OCI-M1 (cell line): Measurements from ENCODE around the gene ST6GAL1.
"Not testable (repeated sequence)": the region's sequence is repeated elsewhere in the genome, so short reads cannot be mapped to it uniquely, and the experiment has no call there.

Experiments
- DNase-seq: peaks from one replicate; lab custom pipeline; 2025; lab: John Stamatoyannopoulos, UW

Gene ST6GAL1

DNA sequence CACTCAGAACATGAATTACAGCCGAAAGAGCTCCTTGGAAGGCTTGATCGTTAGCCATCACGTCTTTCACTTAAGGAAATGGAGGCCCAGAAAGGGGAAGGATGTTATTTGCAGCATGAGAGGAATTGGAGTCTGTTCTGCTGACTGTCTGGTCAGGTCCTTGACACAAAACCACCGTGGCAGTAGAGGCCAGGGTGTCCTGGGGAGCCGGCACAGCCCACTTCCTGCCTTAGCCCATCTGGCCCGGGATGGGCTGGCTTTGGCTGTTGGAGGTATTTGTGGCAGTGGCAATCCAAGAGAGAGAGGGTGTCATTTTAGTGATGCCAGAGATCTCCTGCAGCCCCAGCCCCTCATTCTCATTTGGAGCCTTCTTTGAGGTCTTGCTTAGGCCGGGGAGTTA, 37.4 kb downstream of the ST6GAL1 start:
- no peak for DNase-seq

DNA sequence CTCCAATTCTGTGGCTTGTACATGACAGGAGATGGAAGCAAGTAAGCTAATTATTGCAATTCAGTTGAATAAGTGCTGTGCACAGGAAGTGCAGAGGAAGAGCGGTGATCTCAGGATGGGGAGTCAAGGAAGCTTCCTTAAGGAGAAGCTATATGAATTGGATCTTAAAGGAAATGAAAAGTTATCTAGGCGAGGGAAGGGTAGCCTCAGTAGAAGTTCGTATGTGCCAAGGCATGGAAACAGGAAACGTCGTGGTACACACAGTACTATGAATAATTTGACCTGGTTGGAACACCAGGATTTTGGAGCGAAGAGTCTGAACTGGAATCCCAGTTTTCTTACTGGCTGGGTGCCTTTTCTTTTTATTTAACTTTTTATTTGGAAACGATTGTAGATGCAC, 39.3 kb downstream of the ST6GAL1 start:
- no peak for DNase-seq

DNA sequence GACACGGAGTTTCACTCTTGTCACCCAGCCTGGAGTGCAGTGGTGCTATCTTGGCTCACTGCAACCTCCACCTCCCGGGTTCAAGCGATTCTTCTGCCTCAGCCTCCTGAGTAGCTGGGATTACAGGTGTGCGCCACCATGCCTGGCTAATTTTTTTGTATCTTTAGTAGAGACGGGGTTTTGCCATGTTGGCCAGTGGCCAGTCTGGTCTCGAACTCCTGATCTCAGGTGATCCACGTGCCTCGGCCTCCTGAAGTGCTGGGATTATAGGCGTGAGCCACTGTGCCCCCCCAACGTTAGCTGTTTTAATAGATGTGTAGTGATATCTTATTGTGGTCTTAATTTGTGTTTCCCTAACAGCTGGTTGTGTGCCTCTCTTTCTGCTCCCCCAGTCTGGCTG, 40.8 kb downstream of the ST6GAL1 start:
- not testable (repeated sequence) for DNase-seq

DNA sequence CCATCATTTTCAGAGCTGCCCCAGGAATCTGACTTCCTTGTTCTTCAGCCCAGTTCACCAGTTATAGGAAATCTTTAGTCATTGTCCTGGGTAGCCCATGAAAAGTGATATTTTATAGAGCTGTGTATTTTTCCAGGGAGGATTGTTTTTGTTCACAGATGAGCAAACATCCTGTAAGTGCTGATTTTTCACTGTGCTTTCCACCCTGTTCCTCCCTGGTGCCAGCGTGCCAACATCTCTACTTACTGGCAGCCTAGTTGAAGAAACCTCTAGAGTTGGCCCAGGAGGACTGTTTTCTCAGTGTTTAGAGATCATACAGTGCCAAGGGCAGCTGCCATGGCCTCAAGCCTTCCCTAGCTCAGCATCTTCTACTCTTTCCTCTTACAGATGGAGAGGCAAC, 41.3 kb downstream of the ST6GAL1 start:
- DNase-seq, result no peak

DNA sequence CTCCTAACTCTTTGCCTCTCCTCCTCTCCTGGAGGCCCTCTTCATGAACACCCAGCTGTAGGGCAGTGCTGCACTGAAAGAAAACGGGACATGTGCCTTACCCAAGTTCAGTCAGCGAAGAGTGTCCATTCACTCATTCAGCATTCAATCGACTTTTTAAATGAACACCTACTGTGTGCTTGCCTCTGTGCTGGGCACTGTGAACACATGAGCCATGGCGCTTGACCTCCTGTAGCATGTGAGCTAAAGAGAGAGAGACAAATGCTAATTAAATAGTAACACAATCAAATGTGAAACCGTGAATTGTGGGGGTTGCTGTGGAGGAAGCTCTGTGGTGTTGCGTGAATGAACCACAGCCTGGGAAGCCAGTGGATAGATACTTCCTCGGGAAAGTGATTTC, 43.4 kb downstream of the ST6GAL1 start:
- no peak for DNase-seq

DNA sequence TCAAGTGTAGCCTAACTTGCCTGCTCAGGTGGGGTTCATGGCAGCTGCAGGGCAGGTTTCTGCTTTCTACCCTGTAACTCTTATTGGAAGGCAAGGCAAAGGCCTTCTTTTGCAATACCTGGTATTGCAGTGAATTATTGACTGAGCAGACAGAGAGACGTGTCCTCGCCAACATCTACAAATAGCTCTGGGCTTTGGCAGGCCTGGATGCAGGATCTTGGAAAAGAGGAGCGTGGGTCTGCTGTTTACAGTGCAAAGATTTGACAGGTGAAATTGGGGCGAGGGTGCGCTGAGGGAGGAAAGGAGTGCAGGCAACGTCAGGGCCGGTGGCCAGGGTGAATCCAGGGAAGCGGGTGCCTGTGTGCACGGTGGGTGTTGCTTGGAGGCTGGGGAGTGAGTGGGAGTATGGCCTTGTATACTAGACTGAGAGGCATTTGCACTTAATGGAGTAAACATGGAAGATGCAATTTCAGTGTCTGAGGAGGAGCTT, 44.5 kb downstream of the ST6GAL1 start:
- no peak for DNase-seq

DNA sequence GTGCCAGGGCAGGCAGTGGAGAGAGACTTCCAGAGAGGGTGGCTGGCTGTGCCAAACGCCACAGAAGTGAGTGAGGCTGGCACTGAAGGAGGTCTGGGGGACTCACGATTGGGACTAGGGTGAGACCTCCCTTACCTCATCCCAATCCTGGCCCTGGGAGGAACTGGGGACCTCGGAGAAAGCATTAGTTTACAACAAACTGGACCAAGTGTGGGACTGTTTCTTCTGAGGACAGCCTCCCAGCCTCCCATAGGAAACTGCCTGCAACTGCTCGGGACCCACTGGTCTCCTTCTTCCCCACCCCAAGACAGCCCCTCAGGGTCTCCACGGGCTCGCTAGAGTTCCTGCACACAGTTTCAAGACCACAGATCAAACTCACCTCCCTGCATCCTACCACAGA, 45.4 kb downstream of the ST6GAL1 start:
- no peak for DNase-seq

DNA sequence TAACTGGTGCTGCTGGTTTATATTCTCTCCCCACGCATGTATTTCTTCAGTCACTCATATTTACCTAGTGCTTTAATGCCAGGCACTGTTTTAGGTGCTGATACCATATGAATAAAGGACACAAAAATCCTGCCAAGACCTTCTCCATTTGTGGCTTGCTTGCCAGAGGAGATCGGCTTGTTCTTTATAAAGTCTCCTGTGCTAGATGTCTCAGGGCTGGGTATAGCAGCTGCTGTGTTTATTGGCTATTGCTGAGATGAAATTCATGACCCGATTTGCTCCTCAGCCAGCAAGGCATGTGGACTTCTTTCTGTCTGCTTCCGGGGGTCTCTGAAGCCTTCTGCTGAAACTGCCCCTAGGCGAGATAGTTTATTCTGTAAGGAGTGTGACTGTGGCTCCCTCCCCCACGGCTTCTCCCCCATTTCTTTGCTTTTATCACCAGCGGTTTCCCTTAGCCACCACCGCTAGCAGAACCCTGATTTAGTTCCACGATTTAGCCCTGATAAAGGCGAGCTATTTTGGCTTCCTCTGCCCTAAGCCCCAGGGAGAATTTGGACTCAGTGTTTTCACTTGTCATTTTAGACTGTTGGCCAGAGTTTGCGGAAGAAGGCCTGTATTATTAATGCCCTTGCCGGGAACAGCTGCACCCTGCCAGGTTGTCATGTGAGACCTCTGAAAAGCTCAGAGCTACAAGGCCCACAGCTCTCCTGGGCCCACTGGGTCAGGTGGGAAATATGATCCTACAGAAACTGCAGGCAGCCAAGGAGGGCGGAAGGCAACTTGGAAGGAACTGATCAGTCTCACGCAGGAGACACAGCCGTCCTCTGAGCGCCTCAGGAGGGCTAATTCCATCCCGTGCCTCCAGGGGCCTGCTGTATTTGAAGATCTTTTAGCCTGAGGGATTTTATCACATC, 46.8 kb downstream of the ST6GAL1 start:
- peak; percentile 60 for DNase-seq

DNA sequence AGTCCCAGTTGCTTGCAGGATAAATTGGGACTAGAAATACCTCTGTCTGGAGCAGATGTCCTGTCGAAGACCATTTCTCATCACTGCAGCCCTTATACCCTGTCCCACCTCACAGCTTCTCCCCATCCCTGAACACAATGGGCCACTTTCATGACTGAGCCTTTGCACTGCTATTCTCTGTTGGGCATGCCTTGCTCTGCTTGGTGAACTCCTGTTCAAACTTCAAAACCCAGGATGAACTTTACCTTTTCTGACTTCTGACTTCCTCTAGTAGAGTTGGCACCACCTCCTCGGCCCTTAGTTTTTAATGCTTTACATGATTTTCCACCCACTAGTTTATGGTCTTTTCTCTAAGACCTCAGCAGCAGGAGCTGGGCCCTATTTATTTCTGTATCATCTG, 48.4 kb downstream of the ST6GAL1 start:
- no peak for DNase-seq

DNA sequence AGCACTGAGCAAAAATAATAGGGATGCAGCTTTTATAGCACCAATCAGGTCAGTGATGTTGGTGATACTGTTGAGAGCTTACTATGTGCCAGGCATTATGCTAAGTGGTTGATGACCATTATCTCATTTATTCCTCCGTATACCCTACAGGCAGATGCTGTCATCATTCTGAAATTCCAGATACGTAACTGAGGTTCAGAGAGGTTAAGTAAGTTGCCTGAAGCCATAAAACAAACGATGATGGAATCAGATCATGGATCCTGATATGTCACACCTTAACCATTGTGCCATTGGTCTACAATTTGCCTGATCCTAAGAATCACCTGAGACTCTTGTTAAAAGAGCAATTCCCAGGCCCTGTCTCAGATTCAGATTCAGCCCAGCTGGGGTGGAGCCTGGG, 49.5 kb downstream of the ST6GAL1 start:
- DNase-seq, result no peak

DNA sequence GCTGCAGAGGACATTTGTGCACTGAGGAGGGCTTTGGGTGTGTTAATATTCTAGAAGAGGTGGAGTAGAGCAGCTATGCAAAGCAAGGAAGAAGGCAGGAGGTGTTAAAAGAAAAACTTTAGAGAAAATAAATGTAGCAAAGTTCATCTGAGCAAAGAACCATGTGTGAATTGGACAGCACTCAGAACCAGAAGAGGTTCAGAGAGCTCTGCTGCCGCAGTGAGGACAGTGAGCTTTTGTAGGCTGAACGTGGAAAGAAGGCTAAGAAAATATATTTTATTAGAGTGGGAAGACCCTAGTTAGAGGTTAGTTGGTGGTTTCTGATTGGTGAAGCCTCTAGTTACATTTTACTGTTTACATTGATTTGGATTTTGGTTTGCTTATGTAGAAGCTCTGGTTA, 50.7 kb downstream of the ST6GAL1 start:
- no peak for DNase-seq

DNA sequence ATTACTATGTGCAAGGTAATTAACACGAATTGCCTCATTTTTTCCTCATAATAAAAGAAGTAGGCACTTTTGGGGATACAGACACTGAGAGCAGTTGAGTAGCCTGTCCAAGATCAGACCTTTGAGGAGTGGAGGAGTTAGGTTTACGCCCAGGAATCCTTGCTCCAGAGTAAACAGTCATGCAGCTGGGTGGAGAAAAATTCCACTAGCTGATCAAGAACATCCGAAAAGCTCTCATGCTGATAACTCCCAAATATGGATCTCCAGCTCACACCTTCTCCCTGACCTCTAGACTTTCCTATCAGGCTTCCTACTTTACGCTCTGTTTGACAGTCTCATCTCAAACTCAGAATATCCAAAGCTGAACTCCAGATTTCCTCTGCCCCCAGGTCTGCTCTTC, 53.3 kb downstream of the ST6GAL1 start:
- DNase-seq, result no peak

DNA sequence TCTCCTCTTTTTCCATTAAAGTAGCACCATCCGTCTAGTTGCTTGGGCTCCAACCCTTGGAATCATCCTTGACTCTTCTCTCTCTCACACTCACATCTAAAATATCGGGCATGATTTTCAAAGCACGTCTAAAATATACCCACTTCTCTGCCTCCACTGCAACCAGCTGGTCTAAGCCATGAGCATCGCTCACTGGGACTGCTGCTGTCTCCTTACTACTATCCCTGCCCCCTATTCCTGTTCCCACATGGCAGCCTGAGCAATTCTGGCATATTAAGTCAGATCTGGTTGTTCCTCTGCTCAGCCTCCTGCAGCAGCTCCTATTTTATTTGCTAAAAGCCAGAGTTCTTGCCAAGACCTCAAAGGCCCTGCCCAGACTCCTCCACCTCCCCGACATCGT, 53.7 kb downstream of the ST6GAL1 start:
- DNase-seq, result no peak

DNA sequence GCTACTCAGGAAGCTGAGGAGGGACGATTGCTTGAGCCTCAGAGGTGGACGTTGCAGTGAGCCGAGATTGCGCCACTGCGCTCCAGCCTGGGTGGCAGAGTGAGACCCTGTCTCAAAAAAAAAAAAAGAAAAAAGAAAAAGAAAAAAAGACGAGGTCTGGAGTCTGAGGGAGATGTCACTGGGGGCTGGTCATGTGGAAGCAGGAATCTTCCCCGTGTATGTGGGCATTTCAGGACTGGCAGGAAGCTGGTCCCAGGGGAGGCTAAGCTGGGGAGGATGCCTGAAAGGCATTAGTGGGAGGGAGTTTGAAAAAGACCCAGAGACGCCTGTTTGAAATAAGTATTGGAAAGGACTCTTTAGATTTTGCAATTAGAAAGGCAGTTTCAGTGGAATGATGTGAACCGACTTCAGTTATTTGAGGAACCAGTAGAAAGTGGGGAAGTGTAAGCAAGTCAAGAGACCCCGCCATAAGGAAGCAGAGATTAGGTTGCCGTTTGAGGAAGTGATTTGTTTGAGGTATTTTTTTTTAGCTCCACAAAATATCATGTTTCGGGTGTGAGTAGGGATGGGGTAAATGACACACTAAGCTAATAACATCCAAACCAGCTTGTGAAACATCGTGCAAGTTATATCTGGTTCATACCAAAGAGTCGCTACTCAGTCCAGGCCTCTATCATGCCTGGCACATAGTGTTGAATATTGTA, 55.5 kb downstream of the ST6GAL1 start:
- DNase-seq, result peak; percentile 86

DNA sequence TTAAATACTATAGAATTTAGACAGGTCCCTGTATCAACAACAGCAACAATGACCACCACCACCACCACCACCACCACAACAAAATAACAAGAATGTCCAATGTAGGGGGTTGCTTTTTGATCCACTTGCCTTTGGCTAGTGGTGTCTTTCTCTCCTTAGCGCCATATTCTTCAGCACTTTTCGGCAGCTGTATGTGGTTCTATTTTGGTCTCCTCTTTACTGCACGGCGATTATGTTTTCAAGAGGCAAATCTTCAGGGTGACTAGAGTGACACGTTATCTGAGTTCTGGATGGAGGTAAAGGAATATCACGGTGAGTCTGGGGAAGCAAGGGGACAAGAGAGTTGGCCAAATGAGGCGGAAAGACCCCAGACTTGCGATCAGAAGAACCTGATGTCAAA, 56.1 kb downstream of the ST6GAL1 start:
- DNase-seq, result no peak

DNA sequence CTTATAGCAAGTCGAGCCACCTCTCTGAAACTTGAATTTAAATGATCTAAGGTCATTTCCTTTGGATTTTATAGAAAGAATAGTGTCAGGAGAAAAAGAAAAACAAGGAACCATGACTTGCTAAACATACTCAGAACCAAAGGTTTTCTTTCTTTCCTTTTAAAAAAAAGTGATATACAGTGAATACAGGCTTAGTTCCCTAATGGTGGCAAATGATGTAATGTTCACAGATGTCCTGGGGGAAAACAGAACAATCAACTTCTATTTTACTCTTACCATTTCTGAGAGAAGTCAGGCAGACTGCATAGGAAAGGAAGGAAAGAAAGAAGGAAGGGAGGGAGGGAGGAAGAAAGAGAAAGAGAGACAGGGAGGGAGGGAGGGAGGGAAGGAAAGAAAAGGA, 56.5 kb downstream of the ST6GAL1 start:
- peak; percentile 2 for DNase-seq

DNA sequence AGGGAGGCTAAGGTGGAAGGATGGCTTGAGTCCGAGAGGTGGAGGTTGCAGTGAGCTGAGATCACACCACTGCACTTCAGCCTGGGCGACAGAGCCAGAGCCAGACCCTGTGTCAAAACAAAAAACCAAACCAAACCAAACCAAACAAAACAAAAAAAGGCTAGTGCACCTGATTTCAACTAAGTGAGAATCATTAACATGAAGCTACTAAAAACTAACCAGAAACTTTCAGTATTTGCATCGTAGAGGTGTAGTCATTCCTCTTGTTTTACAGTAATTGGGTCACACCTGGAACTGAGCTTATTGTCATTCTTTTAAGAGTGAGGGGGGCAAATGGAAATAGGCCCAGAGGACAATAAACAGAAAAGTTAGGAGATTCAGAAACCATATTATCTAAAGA, 58.5 kb downstream of the ST6GAL1 start:
- DNase-seq, result no peak

DNA sequence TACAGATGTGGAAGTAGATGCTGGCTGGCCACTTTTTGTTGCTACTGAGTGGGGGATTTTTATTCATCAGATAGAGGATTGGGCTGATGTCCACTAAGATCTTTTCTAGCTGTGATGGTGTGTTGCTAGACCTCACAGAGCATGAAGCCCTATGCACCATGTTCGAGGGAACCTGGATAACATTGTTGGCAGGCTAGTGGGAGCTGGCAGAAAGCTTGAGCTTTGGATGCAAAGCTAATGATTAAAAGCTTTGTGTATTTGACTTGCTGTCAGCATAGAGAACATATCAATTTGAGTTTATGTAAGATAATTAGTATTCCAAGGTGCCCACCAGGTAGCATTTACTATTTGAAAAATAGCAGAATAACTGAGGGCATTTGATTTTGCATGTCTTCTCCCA, 59.1 kb downstream of the ST6GAL1 start:
- DNase-seq, result no peak

DNA sequence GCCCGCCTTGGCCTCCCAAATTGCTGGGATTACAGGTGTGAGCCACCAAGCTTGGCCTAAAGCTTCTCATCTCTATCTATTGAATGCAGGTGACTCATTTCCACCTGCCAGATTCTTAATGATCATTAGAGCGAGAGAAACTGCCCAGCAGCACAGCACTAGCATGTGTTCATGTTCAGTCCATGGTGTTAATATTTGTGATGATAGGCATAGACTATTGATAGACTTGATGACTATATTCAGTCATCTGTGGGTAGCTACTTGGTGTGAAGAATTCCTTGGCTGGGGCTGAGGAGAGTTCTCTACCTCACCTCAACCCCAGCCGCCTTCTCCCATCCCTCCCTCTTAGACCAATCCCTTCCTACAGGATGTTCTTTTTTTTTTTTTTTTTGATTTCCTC, 60.0 kb downstream of the ST6GAL1 start:
- DNase-seq, result no peak

DNA sequence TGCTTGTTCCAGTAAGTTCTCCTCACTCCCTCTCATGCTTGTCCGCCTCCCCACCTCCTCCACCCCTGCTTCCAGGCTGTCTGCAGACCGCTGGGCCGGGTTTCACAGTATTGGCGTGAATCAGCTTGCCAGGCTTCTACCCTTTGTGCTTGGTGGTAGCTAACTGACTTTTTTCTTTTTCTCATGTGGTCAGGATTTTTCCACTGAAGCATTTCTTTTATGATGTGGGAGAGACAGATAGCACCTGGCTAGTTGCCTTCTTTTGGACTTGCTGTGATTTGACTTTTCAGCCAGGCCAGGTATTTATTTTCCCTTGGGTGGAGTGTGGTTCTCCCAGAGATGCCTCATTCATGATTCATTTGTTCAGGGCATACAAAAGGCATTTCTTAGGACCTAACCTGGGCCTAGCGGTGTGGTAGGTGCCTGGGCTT, 60.6 kb downstream of the ST6GAL1 start:
- no peak for DNase-seq

DNA sequence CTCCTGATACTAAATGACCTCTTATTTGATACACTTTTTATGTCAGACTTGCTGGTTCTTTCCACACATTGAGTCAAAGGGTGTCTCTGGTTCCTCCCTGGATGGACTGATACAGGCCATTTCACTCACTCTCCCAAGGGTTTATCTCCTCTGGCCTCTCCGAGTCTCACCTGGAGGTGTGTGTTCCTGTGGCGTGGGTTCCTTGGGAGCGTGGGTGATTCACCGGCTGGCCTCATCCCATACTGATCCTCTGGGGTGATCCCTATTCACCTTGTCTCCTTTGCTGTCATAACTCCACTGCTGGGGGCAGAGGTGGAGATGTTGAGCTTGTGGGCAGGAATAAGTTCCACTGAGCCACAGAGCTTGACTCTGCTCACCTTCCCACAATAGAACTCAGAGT, 61.1 kb downstream of the ST6GAL1 start:
- DNase-seq, result no peak

DNA sequence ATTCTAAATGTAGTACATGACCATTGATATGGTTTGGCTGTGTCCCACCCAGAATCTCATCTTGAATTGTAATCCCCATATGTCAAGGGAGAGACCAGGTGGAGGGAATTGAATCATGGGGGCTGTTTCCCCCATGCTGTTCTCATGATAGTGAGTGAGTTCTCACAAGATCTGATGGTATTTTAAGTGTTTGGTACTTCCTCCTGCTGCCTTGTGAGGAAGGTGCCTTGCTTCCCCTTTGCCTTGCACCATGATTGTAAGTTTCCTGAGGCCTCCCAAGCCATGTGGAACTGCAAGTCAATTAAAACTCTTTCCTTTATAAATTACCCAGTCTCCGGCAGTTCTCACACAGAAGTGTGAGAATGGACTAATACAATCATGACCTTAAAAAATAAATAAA, 61.8 kb downstream of the ST6GAL1 start:
- peak; percentile 10 for DNase-seq

DNA sequence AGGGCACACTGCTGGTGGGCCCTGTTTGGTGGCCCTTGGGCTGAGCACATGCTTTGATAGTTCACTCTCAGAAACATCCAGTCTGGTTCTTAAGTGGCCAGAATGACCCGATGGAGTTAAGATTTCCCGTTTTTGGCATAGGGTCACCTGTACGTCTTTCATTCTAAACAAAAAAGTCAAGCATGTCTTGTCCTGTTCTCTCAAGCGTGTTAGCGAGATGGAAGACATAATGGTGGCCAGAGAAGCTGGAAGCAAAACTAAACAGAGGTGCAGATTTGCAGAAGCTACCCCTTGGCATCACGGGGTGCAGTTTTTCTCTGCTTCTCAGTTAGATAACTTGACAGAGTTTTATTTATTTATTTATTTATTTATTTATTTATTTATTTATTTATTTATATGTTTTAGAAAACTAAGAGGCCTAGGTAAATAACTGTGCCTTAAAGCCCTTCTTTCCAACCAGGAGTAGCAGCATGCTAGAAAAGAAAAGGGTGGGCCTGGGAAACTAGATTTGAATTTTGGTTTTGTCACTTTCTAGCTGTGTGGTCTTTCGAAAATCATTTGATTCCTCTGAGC, 63.0 kb downstream of the ST6GAL1 start:
- no peak for DNase-seq
